ENCODE measurements around the gene RPS6KA3.

The RPS6KA3 gene

DNA sequence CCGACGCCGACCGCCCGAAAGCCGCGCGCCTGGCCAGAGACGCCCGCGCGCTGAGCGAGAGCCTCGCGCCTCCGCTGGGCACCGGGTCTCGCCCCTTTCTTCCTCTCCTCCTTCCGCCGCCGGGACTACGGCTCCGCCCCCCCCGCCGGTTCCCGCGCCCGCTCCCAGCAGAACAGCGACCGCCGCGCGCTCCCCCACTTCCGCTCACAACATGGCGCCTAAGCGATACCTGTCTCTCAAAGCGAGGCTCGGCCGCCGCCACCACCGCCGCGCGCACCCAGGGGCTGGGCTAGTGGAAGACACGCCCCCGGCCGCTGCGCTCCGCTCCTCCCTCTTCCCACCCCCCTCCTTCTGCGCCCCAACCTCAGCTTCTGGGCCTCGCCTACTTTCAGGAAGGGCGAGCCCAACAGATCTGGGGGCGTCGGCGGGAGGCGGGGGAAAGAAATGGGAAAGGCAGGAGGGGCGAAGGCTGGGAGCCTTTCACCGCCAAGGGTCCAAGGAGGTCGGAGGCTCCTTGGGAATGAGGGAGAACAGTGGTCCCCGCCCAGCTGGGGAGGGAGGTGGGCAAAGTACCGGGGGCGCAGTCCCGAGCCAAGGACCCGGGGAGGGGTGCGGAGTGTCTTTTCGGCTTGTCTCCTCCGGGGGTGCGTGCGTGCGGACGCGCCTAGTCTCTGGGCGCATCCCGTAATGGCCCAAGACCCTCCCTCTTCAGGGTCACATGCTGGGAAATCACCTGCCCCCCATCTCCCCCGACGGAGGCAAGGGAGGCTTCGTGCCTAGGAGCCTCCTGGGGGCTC is at the start of gene RPS6KA3:
TSS of gene RPS6KA3 (minus strand) at position 100 of the 797 bp plus-strand sequence. CDS start 277 bp downstream, outside the sequence.
- DNase-seq = peak; percentile 33

DNA sequence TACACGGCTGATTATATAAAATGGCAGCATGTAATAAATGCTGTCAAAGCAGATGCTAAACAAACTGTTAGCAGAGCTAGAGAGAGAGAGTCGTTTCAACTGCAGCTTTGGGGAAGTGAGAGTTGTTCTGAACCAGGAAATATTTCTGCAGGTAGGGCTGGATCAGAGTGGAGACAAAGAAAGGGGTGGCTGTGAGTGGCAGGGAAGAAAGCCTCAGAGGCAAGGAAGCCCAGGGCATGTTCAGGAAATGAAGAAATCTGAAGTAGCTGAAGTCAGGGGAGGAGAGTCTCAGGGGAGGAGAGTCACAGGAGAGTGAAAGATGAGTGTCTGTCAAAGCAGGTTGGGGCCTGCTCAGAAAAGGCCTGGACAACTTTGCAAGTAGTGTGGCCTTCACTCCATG is 48.4 kb upstream of the RPS6KA3 start:
- no peak for DNase-seq

DNA sequence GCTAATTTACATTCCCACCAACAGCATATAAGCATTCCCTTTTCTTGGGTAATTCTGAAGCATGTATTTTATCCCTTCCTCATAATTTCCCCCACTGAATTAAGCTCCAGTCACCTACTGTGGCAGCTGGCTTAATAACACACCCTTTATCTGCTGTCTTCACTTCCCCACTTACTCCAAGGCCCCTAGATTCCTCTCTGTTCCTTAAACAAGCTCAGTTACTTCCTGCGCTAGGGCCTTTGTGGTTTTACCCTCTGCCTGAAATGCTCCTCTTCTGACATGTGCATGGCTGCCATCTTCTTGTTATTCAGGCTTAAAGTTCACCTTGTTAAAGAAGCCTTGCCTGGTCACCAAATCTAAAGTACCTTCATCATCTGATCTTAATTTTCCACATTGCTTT is 47.2 kb upstream of the RPS6KA3 start:
- DNase-seq = no peak

DNA sequence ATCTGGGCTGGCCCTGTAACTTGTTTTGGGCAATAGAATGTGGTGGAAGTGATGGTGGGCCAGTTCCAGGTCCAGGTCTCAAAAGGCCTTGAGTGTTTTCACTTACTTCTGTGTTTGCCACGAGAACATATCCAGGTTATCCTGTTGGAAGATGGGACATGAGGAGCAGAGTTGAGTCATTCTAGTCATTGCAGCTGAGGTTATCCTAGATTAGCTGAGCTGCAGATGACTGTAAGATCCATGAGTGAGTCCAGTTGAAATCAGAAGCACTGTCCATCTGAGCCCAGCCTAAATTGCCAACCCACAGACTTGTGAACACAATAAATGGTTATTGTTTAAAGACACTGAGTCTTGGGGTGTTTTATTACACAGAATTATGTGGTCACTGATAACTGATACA is 45.3 kb upstream of the RPS6KA3 start:
- DNase-seq = no peak

DNA sequence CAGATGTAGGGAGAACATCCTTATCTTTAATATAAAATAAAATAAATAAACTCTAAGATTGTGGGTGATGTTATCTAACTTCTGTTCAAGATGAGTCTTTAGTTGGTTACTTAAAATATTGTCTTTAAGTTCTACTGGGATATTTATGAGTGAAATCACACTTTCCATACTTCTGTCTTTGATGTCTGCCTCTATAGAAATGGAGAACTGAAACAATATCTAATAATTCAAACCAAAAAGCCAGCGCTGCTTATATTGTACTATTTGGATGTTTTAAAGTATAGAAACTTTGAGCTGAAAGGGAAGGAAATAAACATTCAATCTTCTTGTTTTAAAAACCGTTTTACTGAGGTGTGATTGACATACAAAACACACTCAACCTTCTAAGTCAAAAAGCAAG is 44.8 kb upstream of the RPS6KA3 start:
- DNase-seq = no peak

DNA sequence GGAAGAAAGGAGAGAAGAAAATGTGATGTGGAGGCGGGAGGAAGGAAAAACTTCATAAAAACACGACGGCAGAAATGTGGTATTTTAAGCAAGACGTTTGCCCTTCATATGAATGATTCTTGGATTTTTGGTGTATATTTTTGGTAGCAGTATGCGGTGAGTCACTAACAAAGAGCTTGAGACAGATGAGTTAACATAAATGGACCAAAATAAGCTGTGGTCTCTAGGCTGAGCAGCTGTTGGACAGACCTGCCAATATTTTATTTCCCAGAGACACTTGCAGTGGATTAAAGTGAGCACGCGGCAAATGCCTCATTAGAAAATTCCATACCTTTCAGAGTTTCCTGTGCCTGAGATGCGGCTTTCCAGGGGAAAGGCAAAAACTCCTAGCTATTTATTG is 43.1 kb upstream of the RPS6KA3 start:
- DNase-seq = no peak

DNA sequence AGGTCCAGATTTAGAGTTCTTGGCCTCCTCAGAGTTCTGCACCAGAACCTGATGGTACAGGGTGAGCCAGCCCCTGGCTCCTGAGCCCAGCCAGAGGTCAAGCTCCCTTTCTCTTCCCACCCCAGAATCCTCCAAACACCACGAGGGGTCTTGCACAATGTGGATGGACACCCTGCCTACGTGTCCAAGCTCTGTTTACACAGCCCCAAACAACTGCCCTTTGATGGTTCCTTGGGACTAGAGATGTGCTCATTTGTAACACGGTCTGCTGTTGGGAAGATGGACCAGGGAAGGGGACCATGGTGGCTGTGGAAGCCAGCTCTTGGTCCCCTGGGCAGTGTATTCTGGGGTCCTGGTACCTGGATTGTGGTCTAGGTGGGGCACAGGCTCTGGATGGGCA is 40.0 kb upstream of the RPS6KA3 start:
- no peak for DNase-seq

DNA sequence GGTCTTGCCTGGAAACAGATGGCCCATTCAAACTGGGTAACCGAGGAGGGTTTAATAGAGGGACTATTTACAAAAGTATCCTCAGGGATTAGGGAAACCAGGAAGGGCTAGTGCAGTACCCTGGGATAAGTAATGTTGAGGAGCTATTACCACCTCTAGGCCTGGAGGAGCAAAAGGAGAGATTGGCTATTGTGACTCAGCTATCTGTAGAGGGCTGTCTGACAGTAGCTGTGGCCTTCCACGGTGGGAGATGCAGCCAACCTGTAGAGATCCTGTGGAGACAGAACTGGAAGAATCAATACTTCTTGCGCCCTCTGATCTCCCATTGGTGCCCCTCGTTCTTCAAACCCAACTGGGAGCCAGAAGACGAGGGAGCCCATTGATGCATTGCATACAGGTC is 34.1 kb upstream of the RPS6KA3 start:
- no peak for DNase-seq

DNA sequence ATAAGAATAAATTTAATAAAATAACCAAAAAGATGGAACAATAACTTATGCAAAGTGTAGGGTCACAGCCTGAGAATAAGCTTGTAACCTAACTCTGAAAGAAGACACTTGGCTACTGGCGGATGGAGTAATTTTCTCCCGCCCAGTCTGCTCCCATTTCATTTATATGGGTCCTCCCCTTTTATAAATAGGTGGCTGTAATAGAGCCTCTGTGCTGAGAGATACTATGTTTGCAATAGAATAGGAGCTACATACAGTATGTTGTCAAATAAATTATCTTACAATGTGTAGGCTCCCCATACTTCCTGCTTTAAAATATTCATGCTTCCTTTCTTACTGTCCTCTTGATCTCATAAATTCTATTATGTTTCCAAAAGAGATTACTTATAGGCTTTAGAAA is 28.2 kb upstream of the RPS6KA3 start:
- DNase-seq = no peak

DNA sequence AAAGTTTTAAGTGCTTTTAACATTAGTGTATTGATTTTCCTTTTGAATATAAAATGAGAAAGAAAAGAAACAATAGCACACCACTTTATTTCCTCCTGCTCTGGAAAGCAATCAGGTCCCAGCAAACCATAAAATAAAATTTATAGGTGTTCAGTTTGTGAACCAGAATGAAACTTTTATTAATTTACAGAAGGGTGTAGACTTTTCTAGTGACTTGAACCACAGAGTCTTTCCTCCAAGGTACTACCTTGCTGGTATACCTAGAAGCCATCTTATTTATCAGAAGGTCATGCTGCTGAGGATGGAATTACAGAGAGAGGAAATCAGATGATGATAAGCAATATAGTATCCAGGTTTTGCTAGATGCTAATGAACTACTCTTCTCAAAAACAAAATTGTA is 27.6 kb upstream of the RPS6KA3 start:
- DNase-seq = no peak

DNA sequence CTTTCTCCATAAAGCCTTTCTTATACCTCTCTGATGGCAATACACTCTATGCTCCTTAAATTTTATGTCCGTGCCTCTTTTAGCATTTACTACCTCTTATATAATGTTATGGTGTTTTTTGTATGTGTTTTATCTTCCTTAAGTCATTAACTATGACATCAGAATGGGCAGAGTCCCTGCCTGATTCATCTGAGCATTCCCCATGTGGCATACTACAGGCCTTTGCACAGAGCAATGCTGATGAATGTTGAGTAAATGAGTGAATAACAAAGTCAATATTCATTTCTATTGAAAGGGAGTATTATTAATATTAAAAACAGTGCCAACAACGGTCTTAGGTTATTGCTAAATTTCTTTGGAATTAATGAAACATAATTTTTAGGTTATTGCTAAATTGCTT is 18.8 kb upstream of the RPS6KA3 start:
- DNase-seq = no peak

DNA sequence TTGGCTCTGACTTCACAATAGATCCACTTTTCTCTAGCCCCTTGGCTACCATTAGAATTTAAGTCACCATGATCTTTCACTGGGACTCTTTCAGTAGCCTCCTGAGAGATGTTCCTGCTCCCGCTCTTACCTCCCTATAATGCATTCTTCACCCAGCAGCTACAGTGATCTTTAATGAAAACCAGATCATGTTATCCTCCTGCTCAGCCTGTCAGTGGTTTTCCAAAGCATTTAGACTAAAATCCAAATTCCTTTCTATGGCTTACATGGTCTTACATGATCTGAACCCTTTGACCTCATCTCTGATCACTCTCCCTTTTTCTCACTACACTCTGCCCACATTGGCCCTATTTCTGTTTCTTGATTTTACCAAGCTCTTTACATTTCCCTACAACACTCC is 18.3 kb upstream of the RPS6KA3 start:
- no peak for DNase-seq

DNA sequence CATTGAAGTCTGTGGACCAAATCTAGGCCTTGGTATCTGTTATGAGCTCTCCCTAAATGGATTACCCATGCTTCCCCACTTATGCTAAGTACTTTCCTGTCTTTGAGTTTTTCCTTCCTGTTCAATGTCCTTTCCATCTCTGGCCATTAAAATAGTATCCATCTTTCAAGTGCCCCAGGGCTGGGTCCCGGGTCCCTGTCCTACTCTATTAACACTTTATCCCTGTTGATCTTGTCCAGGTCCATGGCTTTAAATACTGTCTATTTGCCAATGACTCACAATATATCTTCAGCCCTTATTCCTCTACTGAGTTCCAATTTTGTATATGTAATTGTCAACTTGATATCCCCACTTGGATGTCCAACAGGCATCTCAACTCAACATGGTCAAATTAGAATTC is 17.7 kb upstream of the RPS6KA3 start:
- DNase-seq = no peak

DNA sequence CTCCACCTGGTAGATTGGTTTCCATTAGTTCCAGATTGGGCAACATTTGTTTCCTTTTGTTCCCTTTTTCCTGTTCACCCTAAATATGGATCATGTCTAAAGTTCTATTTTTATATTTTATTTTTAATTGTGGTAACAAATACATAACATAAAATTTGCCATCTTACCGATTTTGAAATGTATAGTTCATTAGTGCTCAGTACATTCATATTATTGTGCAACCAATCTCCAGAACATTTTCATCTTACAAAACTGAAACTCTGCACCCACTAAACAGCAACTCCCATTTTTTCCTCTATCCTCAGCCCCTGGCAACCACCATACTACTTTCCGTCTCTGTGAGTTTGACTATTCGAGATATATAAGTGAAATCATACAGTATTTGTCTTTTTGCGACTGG is 14.2 kb upstream of the RPS6KA3 start:
- no peak for DNase-seq

DNA sequence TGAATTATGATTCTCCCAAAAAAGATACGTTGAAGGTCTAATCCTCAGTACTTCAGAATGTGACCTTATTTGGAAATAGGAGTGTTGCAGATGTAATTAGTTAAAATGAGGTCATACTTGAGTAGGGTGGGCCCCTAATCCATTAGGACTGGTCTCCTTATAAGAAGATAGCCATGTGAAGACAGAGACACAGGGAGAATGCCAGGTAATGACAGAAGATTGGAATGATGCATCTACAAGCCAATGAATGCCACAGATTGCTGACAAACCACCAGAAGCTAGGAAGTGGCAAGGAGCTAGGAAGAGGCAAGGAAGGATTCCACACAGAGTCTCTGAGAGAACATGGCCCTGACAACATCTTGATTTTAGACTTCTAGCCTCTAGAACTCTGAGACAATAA is 7.4 kb upstream of the RPS6KA3 start:
- DNase-seq = no peak

DNA sequence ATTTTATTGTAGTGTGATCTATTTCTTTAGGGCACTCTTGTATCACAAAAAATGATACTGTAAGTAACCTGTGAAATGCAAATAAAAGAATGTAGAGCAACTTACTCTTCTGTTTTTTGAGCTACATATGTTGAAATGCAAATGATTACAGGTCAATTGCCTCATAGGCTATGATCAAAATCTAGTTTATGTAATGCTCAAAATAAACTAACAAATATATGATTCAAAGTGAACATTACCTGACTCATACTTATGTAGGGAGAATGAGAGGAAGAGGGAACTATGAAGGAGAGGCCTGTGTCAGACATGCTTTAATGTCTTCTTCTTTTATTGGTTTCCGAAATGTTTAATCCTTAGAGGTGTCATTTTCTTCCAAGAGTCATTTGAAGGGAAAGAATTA is 5.0 kb upstream of the RPS6KA3 start:
- DNase-seq = no peak

DNA sequence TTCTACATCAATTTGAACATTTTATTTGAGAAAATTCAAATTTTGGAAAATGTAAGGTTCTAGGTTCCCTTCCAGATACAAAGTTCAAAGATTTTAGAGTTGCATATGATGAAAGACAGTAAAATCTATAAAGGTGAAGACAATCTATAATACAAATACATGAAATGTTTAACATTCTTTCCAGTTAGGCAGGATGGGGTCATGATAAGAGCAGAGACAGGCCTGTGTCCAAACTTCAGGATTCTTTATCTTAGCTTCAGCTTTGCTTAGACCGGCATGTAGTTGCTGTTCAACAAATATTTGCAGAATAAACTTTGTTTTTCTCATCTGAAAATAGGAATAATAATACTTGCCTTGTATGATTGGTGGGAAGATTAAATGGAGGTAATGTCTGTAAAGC is 4.5 kb upstream of the RPS6KA3 start:
- DNase-seq = no peak

DNA sequence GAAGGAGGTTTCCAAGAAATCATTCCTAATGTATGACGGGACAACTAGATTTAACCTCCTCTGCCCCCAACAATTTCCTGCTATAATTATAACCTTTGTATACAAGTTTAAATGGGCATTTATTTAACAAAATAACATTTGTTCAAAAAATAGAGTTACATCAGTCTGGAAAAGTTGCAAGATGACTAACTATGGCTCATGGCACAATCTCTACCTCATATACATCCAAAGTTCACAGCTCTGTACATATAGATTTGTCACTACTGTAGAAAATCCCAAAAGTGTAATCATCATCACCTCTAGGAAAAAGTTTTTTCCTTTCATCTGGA is 3.8 kb upstream of the RPS6KA3 start:
- DNase-seq = no peak

DNA sequence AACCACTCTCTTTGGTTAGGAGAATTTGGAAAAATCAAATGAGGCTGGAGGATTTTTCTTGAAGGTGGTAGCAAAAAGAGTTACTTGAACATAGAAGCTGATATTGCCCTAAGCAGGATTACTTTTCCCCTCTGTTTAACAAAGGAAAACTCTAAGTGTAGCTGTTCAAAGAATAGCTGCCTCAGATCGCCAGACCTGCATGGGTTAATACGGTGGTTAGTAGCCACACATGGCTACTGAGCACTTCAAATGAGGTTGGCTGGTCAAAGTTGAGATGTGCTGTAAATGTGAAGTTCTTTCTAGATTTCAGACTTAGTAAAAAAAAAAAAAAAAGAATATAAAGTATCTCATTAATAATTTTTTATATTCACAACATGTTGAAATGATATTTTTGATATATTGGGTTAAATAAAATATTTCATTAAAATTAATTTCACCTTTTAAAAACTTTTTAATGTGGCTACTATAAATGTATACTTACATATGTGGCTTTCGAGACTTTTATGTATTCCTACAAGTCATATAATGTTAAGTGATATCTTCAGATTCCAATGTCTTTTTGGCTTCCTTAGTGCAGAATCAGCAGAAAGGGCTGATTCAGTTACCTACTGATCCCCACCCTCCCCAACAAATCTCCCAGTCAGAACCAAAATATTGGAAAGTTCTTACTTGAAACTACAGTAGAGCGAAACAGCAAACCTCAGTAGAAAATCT is 3.3 kb upstream of the RPS6KA3 start:
- no peak for DNase-seq

DNA sequence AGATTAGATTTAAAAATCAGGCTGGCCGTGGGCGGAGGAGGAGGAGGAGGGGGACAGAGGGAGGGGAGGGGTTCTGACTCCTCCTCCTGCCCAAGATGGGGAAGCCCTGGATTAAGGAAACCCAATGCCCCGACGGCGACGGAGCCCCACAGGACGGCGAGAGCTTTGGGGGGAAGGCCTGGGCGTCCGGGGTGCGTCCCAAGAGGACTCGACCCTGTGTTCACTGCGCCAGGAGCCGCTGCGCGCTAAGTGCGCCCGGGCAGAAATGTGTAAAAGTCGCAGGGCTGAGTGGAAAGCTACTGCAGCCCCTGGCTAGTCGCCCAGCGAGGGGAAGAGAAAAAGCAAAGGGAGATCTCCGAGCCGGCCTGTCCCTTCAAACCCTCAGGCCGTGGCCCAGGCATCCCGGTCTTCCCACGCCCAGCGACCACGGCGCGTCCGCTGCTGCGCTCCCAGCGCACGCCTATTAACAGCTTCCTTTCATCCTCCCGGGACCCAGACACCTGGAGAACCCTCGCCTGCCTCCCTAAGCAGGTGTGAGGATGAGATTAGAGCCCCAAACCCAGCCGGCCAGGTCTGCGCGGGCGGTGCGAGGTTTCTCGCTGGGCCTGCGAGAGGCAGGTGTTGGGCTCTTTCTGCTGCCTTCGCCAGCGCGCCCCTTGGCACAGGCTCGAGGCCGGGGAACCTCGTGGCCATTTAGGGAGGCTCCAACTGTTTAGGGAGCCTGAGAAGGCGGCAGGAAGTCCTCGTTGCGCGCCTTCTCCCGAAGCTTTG is 1.4 kb upstream of the RPS6KA3 start:
- no peak for DNase-seq

DNA sequence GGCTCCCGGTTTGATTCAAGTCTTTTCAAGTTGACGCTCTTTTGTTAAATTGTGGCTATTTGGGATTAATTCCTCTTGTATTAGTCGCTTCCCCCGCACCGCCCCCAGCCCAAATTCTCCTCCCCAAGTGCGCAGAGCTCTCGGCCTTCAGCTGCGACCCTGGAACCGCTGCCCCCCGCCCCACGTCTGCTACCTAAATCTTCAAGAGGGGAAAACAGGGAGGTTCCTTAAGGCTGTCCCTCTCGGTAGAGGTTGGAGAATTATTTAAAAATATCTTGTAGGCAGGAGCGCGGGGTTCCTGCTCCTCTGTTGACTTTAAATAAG is 860 bp upstream of the RPS6KA3 start:
- DNase-seq = no peak

DNA sequence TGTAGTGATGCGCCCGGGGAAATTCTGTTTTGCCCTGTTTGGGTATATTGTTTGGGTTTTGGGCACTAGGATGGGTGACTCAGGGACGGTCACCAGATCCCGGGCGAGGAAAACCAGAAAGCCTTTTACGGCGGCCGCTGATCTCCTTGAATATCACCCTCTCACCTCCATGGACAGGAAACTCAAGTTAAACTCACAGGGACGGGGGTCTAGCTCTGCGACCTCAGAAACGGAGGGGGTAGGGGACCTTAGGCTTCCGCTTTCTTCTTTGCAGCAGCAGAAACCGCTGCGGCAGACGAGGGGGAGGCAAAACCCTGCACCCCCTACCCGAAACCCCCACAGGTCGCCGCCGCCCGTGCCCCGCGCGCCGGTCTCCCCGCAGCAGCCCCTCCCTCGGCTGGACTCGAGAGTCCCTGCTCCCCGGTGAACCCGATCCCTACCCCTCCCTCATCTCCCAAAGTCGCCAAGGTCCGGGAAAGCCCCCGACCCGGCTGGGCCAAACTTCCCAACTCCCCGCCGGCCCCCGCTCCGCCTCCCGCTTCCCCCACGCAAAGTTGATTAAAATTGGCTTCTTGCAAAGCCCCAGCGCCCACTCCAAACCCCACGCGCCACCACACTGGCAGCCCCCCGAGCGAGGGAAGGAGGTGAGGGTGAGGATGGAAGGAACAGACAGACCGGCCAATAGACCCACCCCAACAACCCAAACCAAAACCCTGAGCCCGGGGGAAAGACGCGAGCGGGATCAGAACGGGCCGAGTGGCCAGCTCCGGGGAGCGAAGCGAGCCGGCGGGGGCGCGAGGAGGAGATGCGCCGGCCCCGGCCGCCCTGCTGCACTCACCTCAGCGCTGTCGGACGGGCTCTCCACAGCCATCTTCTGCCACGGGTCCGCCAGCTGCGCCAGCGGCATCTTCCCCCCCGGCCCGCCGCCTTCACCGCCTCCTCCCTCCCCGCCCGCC is 705 bp downstream of the RPS6KA3 start:
- DNase-seq = no peak

DNA sequence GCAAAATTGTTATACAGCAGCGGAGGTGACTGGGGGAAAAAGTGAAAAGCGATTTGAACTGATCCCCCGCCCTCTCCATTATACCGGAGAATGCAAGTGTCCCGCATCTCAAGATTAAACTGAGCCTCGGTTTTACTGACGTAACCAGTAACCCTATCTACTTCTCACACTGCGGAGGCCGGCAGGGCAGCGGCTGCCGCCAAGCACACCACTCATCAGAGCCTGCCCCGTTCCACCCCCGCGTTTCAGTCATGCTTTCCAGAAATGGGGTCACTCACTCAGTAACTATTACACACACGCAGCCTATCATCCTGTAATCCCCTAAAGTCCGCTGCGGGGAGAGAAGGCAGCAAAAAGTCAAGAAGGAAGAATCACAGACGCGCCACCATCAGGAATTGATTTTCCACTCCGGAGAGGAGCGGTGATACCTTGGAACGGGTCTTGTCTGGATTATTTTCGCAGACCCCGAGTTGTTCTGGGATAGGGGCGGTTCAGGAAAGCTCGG is 1.4 kb downstream of the RPS6KA3 start:
- DNase-seq = no peak
